Right renal pelvis (tissue), 4 donors: ENCODE data around the gene WDR46. TPM values are rescaled to one million over a fixed set of nuclear protein-coding genes. Genes with fewer than 3 reads are reported as not detected.
A peak's percentile ranks its signal among the peaks of the same experiment; 100 is the strongest.

Source experiments
- DNase-seq, 4 donors: peaks; one replicate each; pipeline ENCODE4 v3.0.0-alpha.2; 2013; ENCODE audit warnings: low read depth in 4 of 4, low spot score in 3 of 4, missing footprints in 1 of 4
- polyA plus RNA-seq, 4 donors: library from polyadenylated mRNA; unstranded; fragments of 120-200 nt; gene quantifications; one replicate each; pipeline ENCODE4 v1.2.1, GENCODE V29; 2013; ENCODE audit not compliant: insufficient read length in 4 of 4

WDR46 gene, protein sequence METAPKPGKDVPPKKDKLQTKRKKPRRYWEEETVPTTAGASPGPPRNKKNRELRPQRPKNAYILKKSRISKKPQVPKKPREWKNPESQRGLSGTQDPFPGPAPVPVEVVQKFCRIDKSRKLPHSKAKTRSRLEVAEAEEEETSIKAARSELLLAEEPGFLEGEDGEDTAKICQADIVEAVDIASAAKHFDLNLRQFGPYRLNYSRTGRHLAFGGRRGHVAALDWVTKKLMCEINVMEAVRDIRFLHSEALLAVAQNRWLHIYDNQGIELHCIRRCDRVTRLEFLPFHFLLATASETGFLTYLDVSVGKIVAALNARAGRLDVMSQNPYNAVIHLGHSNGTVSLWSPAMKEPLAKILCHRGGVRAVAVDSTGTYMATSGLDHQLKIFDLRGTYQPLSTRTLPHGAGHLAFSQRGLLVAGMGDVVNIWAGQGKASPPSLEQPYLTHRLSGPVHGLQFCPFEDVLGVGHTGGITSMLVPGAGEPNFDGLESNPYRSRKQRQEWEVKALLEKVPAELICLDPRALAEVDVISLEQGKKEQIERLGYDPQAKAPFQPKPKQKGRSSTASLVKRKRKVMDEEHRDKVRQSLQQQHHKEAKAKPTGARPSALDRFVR
- polyA plus RNA-seq = 10 to 100 TPM; 59.9 to 72.6 (median 62.5) TPM

DNA sequence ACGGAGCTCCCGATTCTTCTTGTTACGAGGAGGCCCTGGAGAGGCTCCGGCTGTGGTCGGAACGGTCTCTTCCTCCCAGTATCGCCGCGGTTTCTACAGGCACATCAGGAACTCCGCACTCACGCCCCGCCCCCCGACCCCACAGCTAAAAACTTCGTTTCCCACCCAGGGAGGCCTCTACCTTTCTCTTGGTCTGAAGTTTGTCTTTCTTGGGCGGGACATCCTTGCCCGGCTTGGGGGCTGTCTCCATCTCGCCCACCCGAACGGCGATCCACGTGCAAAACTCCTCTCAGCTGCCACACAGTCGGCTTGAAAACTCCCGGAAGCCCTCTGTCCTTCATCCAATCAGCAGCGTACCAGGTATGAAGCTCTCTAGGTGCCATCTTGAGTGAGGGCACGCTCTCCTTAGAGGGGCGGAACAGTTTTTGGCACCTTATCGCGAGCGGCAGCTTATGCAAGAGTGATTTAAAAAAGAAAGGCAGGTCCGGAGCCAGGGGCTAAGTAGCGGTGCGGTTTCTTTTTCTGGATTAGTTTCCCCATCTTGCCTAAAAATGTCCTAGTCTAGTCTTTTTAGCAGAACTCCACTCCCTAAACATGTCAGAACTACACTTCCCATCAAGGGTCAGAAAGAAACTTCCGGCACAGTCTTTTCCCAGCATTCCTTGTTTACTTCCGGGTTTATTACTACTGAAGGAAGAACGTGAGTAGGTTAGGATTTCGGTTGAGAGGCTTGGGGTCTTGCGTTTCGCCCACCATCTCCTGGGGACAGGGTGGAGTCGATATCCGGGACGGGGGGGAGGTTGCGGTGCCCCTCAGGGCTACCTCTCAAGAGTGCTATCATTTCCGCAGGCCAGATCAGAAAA is at the start of gene WDR46, which contains the start of gene PFDN6:
TSS of gene WDR46 (minus strand) at position 319 of the 863 bp plus-strand sequence. CDS start at position 250, 69 bp downstream.
TSS of gene PFDN6 (plus strand) at position 681 of the 863 bp plus-strand sequence. CDS start 256 bp downstream, outside the sequence.
- peak; percentile 81 to 89 (median 85) for DNase-seq

DNA sequence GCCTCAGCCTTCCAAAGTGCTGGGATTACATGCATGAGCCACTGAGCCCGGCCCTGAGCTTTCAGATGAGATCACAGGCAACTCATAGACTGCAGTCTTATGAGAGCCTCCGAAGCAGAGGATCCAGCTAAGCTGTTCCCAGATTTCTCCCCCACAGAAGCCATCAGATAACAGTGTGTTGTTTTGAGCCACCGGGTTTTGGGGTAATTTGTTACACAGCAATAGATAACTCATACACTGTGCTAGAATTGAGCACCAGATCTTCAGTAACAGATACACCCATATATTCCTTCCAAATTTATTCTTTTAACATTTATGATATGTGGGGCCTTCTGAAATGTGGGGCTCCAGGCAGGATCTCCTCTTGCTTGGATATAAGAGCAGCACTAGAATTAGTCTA is 47.5 kb upstream of the WDR46 start:
- DNase-seq = no peak

DNA sequence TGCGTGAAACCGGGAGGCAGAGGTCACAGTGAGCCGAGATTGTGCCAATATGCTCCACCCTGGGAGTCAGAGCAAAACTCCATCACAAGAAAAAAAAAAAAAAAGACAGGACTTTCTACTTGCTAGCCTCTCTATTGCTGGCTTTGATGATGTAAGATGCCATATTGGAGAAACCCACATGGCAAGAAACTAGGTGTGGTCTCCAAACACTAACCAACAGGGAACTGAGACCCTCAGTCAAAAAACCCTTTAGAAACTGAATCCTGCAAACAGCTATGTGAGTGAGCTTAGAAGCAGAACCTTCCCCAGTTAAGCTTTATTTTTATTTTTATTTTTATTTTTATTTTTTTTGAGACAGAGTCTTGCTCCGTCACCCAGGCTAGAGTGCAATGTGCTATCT is 46.9 kb upstream of the WDR46 start:
- no peak for DNase-seq

DNA sequence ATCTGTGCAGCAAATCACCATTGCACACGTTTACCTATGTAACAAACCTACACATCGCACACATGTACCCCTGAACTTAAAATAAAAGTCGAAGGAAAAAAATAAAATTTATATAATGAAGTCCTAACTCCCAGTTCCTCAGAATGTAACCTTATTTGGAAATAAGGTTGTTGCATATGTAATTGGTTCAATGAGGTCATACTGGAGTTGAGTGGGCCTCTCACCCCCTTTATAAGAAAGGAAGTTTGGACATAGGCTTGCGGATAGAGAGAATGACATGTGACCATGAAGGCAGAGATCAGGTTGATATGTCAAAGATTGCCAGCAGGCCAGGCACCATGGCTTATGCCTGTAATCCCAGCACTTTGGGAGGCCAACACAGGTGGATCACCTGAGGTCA is 44.6 kb upstream of the WDR46 start:
- DNase-seq = no peak

DNA sequence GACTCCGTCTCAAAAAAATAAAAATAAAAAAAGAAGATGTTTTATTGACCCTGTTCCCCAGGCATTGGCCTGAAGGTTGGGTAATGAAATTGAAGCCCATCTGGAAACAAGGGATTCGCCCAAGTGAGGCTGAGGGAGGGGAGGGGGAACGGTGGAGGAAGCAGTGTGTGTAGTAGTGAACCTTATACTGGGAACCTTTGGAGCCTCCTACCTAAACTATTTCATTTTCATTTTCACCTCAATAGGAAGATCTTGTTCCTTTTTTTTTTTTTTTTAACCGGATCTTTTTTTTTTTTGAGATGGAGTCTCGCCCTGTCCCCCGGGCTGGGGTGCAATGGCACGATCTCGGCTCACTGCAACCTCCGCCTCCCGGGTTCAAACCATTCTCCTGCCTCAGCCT is 41.7 kb upstream of the WDR46 start:
- DNase-seq = no peak

DNA sequence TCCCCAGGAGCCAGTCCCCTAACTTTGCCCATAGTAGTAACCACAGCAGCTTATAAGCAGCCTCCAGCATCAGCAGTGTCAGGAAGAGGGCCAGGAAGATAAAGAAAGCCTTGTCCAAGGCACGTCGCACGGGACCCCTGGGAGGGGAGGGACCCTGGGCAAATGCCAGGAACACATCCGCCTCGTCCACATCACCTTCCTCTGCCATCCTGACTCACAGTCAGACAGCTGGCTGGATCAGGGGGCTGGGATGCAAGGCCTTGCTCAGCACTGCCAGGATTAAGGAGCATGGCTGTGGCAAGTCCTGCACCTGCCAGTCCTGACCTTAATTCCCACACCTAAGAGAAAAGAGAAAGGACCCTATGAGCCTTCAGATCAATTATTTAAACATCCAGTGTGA is 40.0 kb upstream of the WDR46 start:
- no peak for DNase-seq

DNA sequence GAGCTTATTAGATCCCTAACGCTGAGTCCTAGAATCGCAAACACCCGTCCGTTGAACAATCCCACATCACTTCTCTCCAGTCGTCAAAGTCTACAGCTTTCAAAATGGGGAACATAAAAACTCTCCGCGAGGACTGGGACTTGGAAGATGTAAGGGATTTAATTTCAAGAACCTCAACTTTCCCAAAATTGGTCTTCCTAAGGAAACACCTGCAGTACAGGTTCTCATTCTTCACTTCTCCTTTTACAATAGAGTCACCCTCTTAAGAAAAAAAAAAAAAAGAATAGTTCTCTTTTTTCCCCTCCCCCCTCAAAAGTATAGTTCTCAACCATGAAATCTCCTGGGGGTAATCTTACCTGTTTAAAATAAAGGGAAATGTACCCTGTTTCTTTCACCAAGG is 35.1 kb upstream of the WDR46 start:
- no peak for DNase-seq

DNA sequence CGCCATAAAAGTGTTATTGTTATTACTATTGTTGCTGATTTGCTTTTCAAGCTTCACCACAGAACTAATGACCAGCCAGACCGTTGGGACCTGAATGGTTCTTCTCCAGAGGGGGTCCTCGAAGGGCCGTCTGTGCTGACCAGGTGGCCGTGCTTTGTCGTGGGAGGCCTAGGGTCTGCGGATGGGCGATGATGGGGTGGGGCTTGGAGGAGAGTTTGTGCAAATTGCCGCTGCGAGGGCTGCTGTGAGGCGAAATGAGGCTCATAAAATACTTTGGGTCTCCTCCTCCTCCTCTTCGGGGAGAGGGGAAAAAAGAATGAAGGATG is 34.5 kb upstream of the WDR46 start:
- DNase-seq = no peak

DNA sequence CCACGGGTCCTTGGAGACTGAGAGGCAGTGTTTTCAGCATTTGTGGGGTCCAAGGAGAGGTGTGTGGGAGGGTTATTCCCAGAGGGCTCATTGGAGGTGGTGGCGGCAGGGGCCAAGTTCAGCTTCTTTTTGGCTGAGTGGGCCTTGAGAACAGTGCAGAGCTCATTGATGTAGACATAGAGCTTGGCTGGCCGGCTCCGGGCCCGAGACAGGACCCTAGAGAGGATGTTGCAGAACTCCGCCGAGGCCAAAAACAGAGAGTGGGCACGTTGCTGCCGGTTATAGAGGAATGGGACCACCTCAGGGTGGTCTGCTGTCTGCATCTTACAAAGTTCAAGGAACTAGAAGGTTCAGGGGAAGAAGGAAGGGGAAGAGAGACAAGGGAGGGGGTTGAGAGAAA is 32.2 kb upstream of the WDR46 start:
- DNase-seq = no peak

DNA sequence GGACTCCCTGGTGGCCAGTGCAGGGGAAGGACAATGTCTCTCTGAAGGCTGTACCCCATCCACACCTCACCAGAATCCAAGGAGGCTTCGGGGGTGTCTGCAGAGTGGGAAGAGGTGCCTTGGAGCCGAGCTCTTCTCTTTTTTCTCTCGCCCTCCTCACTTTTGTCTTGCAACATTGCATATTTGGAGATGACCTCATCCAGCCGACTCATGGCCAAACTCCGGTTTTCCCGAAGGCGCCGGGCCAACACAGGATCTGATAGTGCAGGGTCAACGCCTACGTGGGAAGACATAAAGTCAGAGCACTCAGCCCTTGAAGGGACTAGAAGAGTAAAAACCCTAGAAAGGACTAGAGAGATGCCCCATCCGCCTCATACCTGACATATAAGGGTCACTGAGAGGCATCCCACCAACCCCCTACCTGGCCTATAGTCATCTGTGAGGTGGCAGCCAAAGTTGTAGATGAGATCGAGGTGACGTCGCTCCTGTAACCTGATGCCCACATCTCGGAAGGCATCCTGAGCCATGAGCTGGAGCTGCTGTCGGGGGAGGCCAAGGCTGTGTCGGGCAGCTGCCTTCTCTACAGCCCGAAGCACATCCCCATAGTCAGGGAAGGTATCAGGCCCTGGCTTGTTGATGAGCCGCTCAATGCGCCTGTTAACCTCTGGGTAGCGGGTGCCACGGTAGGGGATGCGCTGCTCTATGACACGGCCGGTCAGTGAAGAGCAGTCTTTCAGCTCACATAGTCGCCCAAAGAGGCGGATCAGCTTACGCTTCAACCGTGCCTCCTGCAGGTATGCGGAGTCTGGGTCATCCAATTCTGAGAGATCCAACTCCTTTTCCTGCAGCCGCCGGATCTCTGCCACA is 31.5 kb upstream of the WDR46 start:
- DNase-seq = no peak

DNA sequence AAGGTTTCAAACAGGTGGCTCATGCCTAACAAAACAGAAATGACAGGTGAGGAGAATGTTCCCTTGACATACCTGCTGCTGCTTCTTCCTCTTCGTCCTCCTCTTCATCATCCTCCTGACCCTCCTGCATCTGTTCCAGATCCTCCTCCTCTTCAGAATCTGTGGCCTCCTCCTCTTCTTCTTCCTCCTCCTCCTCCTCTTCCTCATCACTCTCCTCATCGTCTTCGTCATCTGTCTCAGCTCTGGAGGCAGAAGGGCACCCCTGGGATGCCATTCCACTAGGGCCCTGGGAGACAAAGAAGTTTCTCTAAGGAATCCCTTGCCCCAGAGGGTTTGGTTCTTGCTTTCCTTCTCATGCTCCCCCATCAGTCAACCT is 30.9 kb upstream of the WDR46 start:
- DNase-seq = no peak

DNA sequence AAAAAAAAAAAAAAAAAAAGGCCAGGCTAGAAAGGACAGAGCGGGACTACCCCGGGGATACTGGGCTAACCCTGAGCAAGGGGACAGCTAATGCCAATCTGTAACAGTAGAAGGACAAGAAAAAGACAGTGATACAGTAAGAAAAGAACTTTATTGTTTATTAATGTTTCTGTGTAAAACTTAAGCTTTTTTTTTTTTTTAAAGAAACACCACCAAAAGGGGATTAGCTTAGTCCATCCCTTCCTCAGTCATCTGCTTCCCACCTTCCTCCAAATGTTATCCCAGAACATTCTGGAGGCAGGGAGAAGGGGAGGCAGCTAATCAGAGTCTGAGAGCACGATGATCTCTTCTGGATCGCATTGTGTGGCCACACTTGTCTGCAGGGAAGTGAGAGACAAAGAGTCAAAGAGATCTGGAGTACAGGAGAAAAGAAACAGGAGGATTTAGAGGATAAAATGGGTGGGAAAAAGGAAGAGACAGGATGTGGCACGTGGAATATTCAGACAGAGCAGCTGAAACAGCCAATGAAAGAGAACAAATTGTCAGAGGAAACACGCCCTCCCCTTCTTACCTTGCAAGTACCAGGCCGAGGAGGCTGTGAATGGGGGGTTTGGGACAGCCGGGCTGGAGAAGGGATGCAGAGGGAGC is 29.5 kb upstream of the WDR46 start:
- DNase-seq = no peak

DNA sequence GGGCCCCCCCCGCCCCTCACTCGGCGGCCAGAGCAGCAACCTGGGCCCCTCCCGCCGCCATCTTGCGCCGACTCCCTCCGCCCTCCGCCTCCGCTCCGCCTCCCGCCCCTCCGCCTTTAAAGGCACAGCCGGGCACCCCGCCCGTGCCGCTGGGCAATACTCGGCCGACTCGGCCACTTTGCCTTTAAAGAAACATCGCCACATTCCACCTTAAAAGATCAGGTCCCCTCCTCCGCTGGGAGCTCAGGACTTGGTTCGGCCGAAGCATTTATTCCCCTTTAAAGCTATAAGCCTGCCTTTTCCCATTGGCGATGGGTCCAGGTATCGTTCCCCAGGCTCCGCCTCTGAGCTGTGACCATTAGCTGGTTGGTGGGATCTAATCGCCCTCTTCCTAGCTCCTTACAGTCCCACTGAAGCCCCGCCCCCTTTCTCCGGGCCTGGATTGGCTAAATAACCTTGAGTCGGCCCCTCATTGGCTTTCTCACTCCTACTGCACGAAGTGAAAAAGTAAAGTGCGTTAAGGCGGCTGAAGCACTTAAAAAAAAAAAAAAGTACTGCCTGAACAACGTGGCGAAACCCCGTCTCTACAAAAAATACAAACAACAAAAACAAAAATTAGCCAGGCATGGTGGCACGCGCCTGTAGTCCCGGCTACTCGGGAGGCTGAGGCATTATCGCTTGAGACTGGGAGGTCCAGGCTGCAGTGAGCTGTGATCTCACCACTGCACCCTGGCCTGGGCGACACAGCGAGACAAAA is 28.8 kb upstream of the WDR46 start, which contains the start of gene ZBTB22:
TSS of gene ZBTB22 (minus strand) at position 76 of the 757 bp plus-strand sequence. CDS start 828 bp downstream, outside the sequence.
- DNase-seq = peak; percentile 98 to 100 (median 99)

DNA sequence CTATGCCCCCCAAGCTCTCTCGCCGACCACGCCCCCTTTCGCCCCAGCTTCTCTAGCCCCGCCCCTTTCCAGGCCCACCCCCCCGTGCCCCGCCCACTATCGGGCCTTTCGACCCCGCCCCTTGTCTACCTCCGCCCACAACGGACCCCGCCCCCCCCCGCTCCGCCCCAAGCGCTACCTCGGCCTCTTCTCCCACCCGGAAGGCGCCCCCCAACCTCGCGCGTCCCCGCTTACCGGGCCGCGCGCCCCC is 28.3 kb upstream of the WDR46 start:
- DNase-seq = no peak

DNA sequence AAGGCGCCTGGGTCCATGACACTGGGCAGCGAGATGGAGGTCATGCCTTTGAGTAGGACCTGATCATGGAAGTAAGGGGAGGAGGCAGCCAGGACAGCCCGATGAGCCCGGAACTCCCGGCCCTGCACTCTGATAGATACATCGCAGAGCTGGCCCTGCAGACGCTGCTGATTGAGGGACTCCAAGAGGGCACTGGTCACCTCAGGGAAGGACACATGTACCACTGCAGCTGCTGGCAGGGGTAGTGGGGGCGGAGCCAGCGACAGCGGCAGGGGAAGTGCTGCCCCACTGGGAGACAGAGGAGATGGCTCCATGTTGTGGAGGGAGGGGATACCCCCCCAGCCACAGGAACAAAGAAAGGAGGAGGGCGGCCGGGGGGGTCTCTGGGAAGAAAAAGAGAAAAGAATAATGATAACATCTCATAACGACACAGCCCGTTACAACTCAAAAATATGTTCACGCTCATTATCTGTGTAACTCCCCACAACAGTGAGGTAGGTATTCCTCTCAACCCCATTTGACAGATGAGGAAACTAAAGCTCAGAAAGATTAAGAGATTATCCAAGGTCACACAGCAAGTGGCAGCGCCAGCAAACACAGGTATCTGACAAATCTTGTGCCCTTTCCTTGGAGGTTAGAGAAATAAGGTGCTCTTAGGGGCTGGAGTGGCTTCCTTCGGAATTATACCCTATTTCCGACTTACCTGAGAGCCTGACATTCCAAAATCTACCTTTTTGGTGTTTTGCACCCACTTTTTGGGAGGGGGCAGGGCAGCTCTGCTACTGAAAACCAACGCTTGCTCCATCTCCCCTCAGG is 27.8 kb upstream of the WDR46 start:
- no peak for DNase-seq

DNA sequence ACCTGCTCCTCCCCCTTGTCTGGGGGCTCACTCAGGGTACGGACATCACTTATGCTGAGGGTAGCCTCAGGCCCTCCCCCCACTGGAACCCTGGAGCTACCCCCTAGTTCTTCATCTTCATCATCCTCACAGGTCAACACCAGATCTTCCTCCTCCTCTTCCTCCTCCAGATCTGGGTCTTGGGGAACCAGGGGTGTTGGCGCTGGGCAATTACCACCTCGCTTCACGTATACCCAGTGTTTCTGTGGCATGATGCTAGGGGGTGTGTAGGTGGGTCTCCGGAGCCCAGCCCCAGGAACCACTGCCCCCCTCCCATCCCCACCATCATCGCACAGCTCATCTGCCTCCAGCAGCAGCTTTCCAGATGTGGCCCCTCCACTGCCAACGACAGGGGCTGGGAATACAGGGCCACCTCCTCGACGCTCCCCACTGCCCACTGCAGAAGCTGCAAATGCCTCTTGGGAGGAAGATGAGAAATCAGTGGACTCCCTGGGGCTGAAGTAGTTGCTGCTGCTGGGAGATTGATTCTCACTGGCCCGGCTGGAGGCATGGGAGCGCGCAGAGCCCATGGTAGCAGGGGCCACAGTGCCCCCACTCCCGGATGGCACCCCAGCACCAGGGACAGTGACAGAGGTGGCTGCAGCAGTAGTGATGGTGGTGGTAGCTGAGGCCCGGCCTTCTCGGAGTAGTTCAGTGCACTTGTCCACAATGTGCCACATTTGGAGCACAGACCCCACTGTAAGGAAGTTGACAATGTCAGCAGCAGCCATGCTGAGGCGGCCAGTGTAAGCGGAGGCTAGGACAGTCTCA is 27.0 kb upstream of the WDR46 start:
- DNase-seq = no peak

DNA sequence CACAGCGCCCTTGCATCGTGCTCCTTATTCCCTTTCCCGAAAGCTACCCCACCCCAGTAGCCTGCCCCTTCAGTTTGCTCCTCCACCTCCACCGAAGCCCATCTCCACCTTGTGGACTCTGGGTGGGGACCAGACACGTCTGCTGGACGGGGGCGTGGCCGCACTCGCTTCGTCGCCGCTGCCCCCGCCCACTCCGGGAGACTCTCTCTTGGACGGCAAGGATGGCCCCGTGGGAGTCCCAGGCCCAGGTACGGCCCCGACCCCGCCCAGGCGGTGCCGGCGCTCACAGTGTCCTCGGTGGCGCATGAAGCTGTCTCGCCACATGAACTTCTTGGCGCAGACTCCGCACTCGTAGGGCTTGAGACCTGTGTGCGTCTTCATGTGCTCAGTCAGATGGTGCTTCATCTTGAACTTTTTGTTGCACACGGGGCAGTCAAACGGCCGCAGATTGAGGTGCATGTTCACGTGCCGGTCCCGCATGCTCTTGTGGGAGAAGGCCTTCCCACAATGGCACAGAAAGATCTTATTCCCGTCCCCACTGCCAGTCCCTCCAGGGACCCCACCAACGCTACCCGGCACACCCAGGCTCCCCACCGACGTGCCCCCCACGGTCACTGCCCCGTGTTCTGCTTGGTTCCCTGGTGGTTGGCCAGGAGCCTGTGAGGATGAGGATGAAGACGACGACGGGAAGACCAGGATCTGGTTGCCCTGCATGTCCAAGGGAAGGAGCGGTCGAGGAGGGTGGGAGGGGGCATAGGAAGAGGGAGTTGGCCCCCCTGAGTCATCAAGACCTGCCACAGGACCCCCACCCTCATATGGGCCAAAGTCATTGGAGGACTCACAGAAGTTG is 26.1 kb upstream of the WDR46 start:
- DNase-seq = no peak
